Neuron (in vitro differentiated cells): ENCODE results near the gene HSD17B4.
"Not testable (repeated sequence)": the region's sequence is repeated elsewhere in the genome, so short reads cannot be mapped to it uniquely, and the experiment has no call there.

Source experiments
- H2AFZ ChIP-seq: one replicate; pipeline ENCODE4 v1.6.1; 2013; ENCODE audit warnings: low read depth, mild to moderate bottlenecking, inconsistent platforms, low read length, moderate library complexity
- H3K27me3 ChIP-seq: one replicate; pipeline ENCODE4 v1.6.1; 2013; ENCODE audit warnings: low read length; ENCODE audit not compliant: insufficient read depth
- H3K36me3 ChIP-seq: one replicate; pipeline ENCODE4 v1.6.1; 2013; ENCODE audit warnings: low read length; ENCODE audit not compliant: insufficient read depth
- H3K4me1 ChIP-seq: one replicate; pipeline ENCODE4 v1.6.1; 2013; ENCODE audit warnings: low read length; ENCODE audit not compliant: insufficient read depth
- H3K4me3 ChIP-seq: 2 replicates; pipeline ENCODE4 v1.5.1; 2013; ENCODE audit warnings: mild to moderate bottlenecking, low read length, moderate library complexity
- H3K9me3 ChIP-seq: one replicate; pipeline ENCODE4 v1.6.1; 2013; ENCODE audit warnings: low read length

The HSD17B4 gene

DNA sequence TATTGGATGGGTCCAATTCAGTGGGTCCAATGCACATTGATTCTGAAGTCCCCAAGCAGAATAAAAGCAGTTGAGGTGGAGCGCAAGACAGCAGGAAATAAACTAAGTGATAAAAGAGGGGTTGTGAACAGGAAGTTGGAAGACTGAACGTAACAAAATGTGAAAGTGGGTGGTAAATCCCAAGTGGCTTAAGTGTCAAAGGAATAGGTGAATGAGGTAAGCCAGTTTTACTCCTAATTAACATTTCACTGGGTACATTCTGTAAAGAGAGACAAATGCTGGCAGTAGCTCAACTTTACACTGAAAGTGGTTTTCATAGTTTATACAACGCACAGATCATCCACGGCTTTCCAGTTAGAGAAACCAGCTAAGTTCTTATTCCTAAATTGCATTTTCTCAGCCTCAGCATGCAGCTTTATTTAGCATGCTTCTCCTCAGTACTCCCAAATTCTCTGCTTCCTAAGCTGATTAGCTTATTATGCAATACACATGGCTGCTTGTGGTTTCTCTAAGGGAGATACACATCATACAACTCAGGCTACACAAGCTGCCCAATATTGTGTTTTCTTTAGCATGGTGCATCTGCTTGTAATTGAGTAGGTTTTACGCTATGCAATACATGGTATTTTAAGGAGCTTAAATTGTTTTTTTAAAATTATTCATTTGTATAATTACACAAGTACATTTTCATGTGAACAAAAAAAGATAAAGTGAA is 34.2 kb upstream of the HSD17B4 start:
- Histone ChIP-seq H2AFZ (no peak overlapping the region), H3K27me3 (no peaks in the 10 kb centered on the region), H3K36me3 (no peaks in the 10 kb centered on the region), H3K4me3 (no peak overlapping the region), H3K4me1 (no peaks in the 10 kb centered on the region), H3K9me3 (no peaks in the 10 kb centered on the region)

DNA sequence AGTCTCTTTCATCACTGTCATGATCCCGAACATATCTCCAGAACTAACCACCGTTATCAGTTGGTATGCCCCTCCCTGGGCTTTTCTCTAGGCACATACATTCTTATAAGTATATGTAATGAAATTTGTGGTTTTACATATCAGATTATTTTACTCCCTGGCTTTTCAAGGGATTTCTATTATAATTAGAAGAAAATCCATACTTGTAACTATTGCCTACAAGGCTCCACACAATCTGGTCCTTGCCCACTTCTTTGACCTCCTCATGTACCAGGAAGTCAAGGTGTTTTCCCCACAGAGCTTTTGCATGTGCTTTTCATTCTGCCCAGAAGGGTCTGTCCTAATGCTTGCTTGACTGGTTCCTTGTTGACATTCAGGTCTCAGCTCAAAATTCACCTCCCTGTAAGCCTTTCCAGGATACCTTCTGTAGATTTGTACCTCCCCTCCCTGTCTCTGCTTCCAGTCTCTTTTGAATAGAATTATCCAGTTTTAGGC is 33.6 kb upstream of the HSD17B4 start:
- no peaks in the 10 kb centered on the region for H3K27me3 ChIP-seq
- H3K4me1 ChIP-seq, result no peaks in the 10 kb centered on the region
- H3K36me3 ChIP-seq, result no peaks in the 10 kb centered on the region
- H3K4me3 ChIP-seq, result no peak overlapping the region
- no peak overlapping the region for H2AFZ ChIP-seq
- H3K9me3 ChIP-seq, result no peaks in the 10 kb centered on the region

DNA sequence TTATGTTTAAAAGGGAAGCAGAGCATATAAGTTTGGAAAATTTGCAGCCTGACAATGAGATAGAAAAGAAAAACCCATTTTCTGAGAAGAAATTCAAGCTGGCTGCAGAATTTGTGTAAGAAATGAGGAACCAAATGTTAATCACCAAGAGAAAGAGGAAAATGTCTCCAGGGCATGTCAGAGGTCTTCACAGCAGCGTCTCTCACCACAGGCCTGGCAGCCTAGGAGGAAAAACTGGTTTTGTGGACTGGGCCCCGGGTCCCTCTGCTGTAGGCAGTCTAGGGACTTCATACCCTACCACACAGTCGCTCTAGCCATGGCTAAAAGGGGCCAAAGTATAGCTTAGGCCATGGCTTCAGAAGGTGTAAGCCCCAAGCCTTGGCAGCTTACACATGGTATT is 32.1 kb upstream of the HSD17B4 start:
- Histone ChIP-seq H3K27me3 (no peaks in the 10 kb centered on the region), H3K4me3 (no peak overlapping the region), H3K36me3 (no peaks in the 10 kb centered on the region), H3K9me3 (no peaks in the 10 kb centered on the region), H3K4me1 (no peaks in the 10 kb centered on the region), H2AFZ (no peak overlapping the region)

DNA sequence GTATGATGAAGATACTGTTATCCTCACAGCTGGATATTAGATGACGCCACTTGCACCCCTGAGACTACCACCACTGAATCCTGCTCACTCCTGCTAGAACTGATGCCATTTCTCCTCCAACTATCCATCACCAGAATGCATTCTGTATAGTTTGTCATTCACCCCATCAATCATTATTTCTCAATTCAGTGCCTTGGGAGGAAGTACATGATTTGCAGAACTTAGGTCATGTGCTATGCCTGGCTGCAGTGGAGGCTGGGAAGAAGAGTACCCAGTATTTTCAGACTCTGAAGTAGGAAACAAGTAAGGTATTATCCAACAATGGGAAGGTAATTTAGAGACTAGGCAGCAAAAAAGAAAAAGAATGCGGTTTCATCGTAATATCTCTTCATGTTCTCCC is 26.2 kb upstream of the HSD17B4 start:
- H3K4me1 ChIP-seq, result no peaks in the 10 kb centered on the region
- no peaks in the 10 kb centered on the region for H3K36me3 ChIP-seq
- no peaks in the 10 kb centered on the region for H3K9me3 ChIP-seq
- H3K4me3 ChIP-seq, result no peak overlapping the region
- no peak overlapping the region for H2AFZ ChIP-seq
- no peaks in the 10 kb centered on the region for H3K27me3 ChIP-seq

DNA sequence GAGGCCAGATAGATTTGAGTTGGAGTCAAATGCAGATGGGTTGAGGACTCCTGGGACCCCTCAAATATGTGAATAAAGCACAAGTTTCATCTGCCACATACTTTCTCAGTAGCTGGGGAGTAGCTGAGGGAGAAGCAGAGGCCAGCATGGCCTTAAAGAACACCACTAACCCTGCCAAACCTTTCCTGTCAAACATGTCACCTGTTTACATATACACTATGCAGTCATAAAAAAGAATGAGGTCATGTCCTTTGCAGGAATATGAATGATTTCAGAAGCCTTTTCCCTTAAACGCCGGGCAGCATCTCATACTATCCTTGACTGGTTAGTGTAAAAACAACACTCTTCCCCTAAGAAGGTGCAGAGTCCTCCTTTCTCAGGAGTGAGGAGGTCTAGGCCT is 25.2 kb upstream of the HSD17B4 start:
- no peaks in the 10 kb centered on the region for H3K27me3 ChIP-seq
- no peaks in the 10 kb centered on the region for H3K36me3 ChIP-seq
- H3K4me1 ChIP-seq, result no peaks in the 10 kb centered on the region
- no peaks in the 10 kb centered on the region for H3K9me3 ChIP-seq
- no peak overlapping the region for H2AFZ ChIP-seq
- H3K4me3 ChIP-seq, result no peak overlapping the region

DNA sequence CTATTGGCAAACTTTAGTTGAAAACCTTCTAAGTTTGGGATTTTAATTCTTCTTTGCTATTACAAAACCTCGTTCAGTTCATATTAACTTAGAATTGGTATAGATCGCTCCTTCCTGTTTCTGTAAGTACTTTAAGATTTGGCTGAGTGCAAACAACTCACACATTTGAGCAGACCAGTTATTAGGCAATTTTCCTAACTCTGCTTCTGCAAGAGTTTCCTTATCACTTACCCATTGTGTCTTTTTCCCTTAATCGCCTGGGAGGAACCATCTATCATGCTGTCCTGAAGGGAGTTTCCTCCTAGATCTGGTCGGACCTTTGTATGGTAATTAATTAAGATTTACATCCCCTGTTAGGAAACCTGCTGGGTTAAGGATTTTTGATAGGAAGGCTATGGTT is 24.7 kb upstream of the HSD17B4 start:
- H3K4me3 ChIP-seq, H2AFZ ChIP-seq, H3K36me3 ChIP-seq, H3K27me3 ChIP-seq, H3K9me3 ChIP-seq, H3K4me1 ChIP-seq: not testable (repeated sequence)

DNA sequence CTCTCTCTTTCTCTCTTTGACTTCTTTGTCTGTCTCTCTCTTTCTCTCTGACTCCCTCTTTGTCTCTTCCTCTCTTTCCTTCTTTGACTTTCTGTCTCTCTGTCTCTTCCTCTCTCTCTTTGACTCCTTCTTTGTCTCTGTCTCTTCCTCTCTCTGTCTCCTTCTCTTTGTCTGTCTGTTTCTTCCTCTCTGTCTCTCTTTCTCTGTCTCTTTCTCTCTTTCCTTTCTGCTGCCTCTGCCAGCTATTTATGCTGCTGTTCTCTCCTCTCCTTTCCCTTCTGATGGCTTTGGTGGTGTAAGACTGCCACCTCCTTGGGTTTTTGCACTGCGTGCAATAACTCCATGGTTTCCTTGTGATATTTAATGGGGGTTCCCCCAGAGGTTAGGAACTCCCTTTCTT is 24.1 kb upstream of the HSD17B4 start:
- not testable (repeated sequence) for H3K4me3 ChIP-seq, H3K27me3 ChIP-seq, H3K4me1 ChIP-seq, H2AFZ ChIP-seq, H3K36me3 ChIP-seq, H3K9me3 ChIP-seq

DNA sequence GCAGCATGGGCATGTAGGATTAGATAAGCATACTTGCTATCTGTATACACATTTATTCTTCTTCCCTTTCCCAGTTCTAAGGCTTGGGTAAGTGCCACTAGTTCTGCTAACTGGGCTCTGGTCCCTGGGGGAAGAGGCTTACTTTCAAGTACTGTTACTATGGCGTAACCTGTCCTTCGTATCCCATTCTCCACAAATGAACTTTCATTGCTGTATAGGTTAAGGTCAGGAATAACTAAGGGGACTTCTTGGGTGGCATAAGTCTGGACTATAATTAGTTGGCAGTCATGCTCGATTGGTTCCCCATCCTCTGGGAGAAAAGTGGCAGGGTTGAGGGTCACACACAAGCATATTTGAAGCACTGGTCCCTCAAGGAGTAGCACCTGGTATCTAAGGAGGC is 23.7 kb upstream of the HSD17B4 start:
- not testable (repeated sequence) for H3K27me3 ChIP-seq, H3K4me1 ChIP-seq, H3K4me3 ChIP-seq, H2AFZ ChIP-seq, H3K36me3 ChIP-seq, H3K9me3 ChIP-seq

DNA sequence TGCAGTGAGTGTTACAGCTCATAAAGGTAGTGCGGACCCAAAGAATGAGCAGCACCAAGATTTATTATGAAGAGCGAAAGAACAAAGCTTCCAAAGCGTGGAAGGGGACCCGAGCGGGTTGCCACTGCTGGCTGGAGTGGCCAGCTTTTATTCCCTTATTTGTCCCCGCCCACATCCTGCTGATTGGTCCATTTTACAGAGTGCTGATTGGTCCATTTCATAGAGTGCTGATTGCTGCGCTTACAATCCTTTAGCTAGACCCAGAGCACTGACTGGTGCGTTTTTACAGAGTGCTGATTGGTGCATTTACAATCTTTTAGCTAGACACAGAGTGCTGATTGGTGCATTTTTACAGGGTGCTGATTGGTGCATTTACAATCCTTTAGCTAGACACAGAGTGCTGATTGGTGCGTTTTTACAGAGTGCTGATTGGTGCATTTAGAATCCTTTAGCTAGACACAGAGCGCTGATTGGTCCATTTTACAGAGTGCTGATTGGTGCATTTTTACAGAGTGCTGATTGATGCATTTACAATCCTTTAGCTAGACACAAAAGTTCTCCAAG is 19.5 kb upstream of the HSD17B4 start:
- not testable (repeated sequence) for H3K9me3 ChIP-seq, H2AFZ ChIP-seq, H3K4me1 ChIP-seq, H3K27me3 ChIP-seq, H3K36me3 ChIP-seq, H3K4me3 ChIP-seq

DNA sequence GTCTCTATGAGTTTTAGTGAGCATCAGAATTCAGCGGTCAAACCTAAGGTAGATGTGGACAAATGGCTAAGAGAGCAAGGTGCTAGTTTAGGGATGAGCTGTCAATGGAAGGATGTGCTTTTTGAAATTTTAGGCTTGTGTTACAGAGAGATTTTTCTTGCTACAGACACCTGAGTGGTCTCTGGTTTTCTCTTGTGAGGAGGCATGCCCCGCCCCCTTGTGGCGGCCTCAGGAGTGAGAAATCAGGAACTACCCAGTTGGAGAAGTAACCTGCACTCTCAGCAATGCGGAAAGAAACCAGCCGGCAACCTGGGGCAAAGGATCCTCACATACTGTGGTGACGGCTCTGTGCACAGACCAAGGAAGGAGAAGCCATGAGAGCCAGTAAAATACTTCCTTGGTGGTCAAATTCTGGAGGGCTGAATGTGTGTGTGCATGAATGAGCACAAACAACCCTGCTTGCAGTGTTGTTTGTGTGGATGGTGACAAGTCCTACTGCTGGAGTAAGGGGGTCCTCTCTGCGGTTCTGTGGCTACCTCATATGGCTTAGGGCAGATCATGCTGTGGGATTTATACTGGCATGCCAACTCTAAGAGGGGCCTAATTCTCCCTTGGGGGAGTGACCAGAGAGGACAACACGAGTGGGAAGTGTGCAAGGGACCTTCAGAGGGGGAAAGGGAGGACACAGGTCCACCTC is 16.7 kb upstream of the HSD17B4 start:
- Histone ChIP-seq H3K36me3 (no peaks in the 10 kb centered on the region), H3K4me3 (no peak overlapping the region), H3K27me3 (no peaks in the 10 kb centered on the region), H3K9me3 (no peaks in the 10 kb centered on the region), H3K4me1 (no peaks in the 10 kb centered on the region), H2AFZ (no peak overlapping the region)

DNA sequence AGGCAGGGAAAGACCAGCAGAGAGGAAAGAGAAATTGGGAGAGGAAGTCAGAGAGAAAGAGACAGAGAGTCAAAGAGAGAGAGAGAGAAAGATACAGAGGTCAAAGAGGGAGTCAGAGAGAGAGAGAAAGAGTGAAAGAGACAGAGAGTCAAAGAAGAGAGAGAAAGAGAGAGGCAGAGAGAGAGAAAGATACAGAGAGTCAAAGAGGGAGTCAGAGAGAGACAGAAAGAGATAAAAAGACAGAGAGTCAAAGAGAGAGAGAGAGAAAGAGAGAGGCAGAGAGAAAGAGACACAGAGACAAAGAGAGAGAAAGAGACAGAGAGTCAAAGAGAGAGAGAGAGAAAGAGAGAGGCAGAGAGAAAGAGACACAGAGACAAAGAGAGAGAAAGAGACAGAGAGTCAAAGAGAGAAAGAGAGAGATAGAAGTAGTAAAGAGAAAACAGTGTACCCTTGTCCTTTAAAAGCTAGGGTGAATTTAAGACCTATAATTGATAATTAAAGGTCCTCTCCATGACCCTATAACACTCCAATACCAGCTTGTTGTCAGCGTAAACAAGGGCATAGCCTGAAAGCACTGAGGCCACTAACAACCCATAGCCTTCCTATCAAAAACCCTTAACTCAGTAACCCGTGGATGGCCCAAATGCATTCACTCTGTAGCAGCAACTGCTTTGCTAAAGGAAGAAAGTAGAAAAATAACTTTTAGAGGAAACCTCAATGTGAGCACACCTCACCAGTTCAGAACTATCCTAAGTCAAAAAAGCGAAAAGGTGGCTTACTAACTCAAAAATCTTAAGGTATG is 14.3 kb upstream of the HSD17B4 start:
- H3K4me3 ChIP-seq, H3K27me3 ChIP-seq, H2AFZ ChIP-seq: not testable (repeated sequence)

DNA sequence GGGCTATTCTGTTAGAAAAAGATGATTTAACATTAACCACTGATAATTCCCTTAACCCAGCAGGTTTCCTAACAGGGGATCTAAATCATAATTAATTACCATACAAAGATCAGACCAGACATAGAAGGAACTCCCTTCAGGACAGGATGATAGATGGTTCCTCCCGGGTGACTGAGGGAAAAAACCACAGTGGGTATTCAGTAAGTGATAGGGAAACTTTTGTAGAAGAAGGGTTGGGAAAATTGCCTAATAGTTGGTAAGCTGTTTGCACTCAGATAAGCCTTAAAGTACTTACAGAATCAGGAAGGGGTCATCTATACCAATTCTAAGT is 13.7 kb upstream of the HSD17B4 start:
- not testable (repeated sequence) for H3K4me1 ChIP-seq, H3K27me3 ChIP-seq, H3K4me3 ChIP-seq, H3K9me3 ChIP-seq, H3K36me3 ChIP-seq, H2AFZ ChIP-seq

More for the DNA sequence above, 14.3 kb upstream of the HSD17B4 start:
- not testable (repeated sequence) for H3K9me3 ChIP-seq, H3K36me3 ChIP-seq, H3K4me1 ChIP-seq

DNA sequence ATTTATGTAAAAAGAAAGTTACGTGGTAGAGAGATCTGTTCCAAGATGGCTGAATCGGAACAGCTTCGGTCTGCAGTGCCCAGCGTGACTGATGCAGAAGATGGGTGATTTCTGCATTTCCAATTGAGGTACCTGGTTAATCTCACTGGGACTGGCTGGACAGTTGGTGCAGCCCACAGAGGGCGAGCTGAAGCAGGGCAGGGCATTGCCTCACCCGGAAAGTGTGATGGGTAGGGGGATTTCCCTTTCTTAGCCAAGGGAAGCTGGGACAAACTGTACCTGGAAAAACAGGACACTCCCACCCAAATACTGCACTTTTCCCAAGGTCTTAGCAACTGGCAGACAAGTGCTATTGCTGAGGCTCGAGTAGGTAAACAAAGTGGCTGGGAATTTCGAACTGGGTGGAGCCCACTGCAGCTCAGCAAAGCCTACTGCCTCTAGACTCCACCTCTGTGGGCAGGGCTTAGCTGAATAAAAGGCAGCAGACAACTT is 13.1 kb upstream of the HSD17B4 start:
- Histone ChIP-seq H3K27me3 (no peaks in the 10 kb centered on the region), H3K36me3 (no peaks in the 10 kb centered on the region), H2AFZ (no peak overlapping the region), H3K4me3 (no peak overlapping the region), H3K4me1 (no peaks in the 10 kb centered on the region), H3K9me3 (no peaks in the 10 kb centered on the region)
